ENCODE measurements around the gene TAF11. TPM values are rescaled to one million over a fixed set of nuclear protein-coding genes. Genes with fewer than 3 reads are reported as not detected.

Gene TAF11
- polyA plus RNA-seq, 2 donors: 20.3 to 24.3 TPM

DNA sequence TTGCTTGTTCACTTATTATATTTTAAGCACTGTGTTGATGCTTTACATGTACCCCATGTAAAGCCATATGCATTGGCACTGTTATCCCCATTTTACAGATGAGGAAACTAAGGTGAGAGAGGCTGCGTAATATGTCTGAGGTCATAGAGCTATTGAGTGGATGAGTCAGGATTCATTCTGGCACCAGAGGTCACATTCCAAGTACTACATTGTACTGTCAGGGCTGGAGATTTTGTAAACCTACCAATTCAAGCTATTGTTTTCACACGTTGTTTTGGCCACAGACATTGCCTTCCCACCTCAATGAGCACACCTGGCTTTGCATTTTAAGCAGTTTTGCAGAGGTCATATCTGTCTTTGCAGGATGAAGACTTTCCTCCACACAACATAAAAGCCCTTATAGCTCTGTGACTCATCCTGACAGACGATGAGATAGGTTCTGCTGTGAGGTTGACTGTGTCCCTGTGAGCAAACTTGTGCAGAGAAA, 34.4 kb upstream of the TAF11 start:
- WGBS, 2 donors: 50 to 64% methylated on average over 3 of the region's 3 CpGs
- Histone ChIP-seq H3K4me3 (ENCODE audit: low read depth in 1 of 2, low read length in 2 of 2) (no peak overlapping the region), H3K4me1 (ENCODE audit: control insufficient read depth in 2 of 2, insufficient read depth in 2 of 2, low read length in 1 of 2) (peaks cover 0 to 2% of the 10 kb centered on the region in 2 donors), H3K27me3 (ENCODE audit: control insufficient read depth in 1 of 2, insufficient read depth in 2 of 2, low read length in 2 of 2) (no peaks in the 10 kb centered on the region), H3K27ac (ENCODE audit: low read depth in 2 of 2, low read length in 1 of 2) (no peak overlapping the region), H3K36me3 (ENCODE audit: control insufficient read depth in 2 of 2, insufficient read depth in 2 of 2, low read length in 1 of 2) (no peaks in the 10 kb centered on the region), H3K9me3 (ENCODE audit: control insufficient read depth in 2 of 2, insufficient read depth in 1 of 2, low read depth in 1 of 2, low read length in 1 of 2) (no peaks in the 10 kb centered on the region)

DNA sequence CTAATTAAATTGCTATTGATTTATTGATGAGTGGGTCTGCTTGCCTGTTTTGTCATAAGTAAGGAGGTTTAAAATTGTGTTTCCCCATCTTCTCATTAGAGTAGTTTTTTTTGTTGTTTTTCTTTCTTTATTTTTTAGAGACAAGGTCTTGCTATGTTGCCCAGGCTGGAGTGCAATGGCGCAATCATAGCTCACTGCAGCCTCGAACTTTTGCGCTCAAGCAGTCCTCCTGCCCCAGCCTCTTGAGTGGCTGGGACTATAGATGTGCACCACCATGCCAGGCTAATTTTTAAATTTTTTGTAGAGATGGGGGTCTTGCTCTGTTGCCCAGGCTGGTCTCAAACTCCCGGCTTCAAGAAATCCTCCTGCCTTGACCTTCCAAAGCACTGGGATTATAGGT, 32.3 kb upstream of the TAF11 start:
- Histone ChIP-seq H3K4me3 (ENCODE audit: low read depth in 1 of 2, low read length in 2 of 2) (no peak overlapping the region), H3K27ac (ENCODE audit: low read depth in 2 of 2, low read length in 1 of 2) (no peak overlapping the region), H3K36me3 (ENCODE audit: control insufficient read depth in 2 of 2, insufficient read depth in 2 of 2, low read length in 1 of 2) (no peaks in the 10 kb centered on the region), H3K4me1 (ENCODE audit: control insufficient read depth in 2 of 2, insufficient read depth in 2 of 2, low read length in 1 of 2) (peaks cover 0 to 2% of the 10 kb centered on the region in 2 donors), H3K27me3 (ENCODE audit: control insufficient read depth in 1 of 2, insufficient read depth in 2 of 2, low read length in 2 of 2) (no peaks in the 10 kb centered on the region), H3K9me3 (ENCODE audit: control insufficient read depth in 2 of 2, insufficient read depth in 1 of 2, low read depth in 1 of 2, low read length in 1 of 2) (no peaks in the 10 kb centered on the region)
- WGBS, 2 donors: 91 to 98% methylated on average over 4 of the region's 4 CpGs

DNA sequence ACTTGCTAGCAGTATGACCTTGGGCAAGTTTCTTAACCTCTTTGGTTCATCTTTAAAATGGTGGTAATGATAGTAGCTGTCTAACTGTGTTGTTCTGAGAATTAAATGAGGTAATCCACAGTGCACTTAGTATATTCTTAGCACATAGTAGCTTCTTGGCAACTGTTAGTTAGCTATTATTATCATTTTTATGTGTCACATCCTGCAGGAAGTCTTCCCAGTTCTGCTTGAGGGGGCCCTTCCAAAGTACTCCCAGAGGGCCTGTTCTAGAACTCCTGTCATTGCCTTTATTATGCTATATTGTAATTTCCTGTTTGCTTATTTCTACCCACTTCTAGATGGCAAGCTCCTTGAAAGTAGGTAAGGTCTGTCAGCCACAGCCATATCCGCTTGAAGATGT, 31.8 kb upstream of the TAF11 start:
- Histone ChIP-seq H3K27me3 (ENCODE audit: control insufficient read depth in 1 of 2, insufficient read depth in 2 of 2, low read length in 2 of 2) (no peaks in the 10 kb centered on the region), H3K9me3 (ENCODE audit: control insufficient read depth in 2 of 2, insufficient read depth in 1 of 2, low read depth in 1 of 2, low read length in 1 of 2) (no peaks in the 10 kb centered on the region), H3K36me3 (ENCODE audit: control insufficient read depth in 2 of 2, insufficient read depth in 2 of 2, low read length in 1 of 2) (no peaks in the 10 kb centered on the region), H3K4me1 (ENCODE audit: control insufficient read depth in 2 of 2, insufficient read depth in 2 of 2, low read length in 1 of 2) (peaks cover 0 to 2% of the 10 kb centered on the region in 2 donors), H3K4me3 (ENCODE audit: low read depth in 1 of 2, low read length in 2 of 2) (no peak overlapping the region), H3K27ac (ENCODE audit: low read depth in 2 of 2, low read length in 1 of 2) (no peak overlapping the region)
- WGBS, 2 donors: 92 to 95% methylated on average over 1 of the region's 1 CpG

- Histone ChIP-seq H3K9me3 (ENCODE audit: control insufficient read depth in 2 of 2, insufficient read depth in 1 of 2, low read depth in 1 of 2, low read length in 1 of 2) (no peaks in the 10 kb centered on the region), H3K4me1 (ENCODE audit: control insufficient read depth in 2 of 2, insufficient read depth in 2 of 2, low read length in 1 of 2) (peaks cover 0 to 2% of the 10 kb centered on the region in 2 donors), H3K4me3 (ENCODE audit: low read depth in 1 of 2, low read length in 2 of 2) (no peak overlapping the region), H3K27ac (ENCODE audit: low read depth in 2 of 2, low read length in 1 of 2) (no peak overlapping the region), H3K27me3 (ENCODE audit: control insufficient read depth in 1 of 2, insufficient read depth in 2 of 2, low read length in 2 of 2) (no peaks in the 10 kb centered on the region), H3K36me3 (ENCODE audit: control insufficient read depth in 2 of 2, insufficient read depth in 2 of 2, low read length in 1 of 2) (no peaks in the 10 kb centered on the region)
- 89 to 91% methylated on average over 6 of the region's 6 CpGs for WGBS, 2 donors
These were observed 29.9 kb upstream of the TAF11 start for GRCh38 chr6:34917626-34918285.

DNA sequence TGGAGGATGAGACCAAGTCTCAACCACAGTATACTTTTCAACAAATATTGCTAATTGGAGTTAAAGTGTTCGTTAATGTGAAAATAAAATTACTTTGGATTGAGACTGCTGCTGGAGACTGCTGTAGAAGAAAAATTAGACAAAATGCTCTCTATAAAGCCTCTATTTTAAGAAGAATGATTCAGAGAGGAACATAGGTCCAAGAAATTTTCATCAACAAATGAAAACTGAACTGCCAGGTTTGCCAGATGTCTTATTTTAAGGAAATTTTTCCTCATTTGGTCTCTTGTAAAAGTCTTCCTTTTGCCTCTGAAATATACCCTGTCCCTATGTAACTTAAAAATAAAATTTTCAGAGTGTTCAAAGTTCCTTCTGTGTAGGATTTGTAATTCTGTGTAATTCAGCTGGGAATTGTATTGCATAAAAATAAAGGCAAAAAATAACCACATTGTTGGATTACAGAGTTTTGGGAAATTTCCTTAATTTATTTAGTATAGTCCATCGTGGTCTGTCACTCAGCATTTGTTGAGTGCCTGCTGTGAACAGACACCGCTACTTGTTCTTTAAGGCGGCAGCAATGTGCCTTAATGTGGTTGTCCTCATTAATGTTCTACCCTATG, 28.6 kb upstream of the TAF11 start:
- no peaks in the 10 kb centered on the region for H3K27me3 ChIP-seq (ENCODE audit: control insufficient read depth in 1 of 2, insufficient read depth in 2 of 2, low read length in 2 of 2)
- no peak overlapping the region for H3K4me3 ChIP-seq (ENCODE audit: low read depth in 1 of 2, low read length in 2 of 2)
- WGBS, 2 donors: 84 to 86% methylated on average over 4 of the region's 4 CpGs
- H3K4me1 ChIP-seq (ENCODE audit: control insufficient read depth in 2 of 2, insufficient read depth in 2 of 2, low read length in 1 of 2): peaks cover 0 to 2% of the 10 kb centered on the region in 2 donors
- no peaks in the 10 kb centered on the region for H3K9me3 ChIP-seq (ENCODE audit: control insufficient read depth in 2 of 2, insufficient read depth in 1 of 2, low read depth in 1 of 2, low read length in 1 of 2)
- H3K36me3 ChIP-seq (ENCODE audit: control insufficient read depth in 2 of 2, insufficient read depth in 2 of 2, low read length in 1 of 2): no peaks in the 10 kb centered on the region
- no peak overlapping the region for H3K27ac ChIP-seq (ENCODE audit: low read depth in 2 of 2, low read length in 1 of 2)

DNA sequence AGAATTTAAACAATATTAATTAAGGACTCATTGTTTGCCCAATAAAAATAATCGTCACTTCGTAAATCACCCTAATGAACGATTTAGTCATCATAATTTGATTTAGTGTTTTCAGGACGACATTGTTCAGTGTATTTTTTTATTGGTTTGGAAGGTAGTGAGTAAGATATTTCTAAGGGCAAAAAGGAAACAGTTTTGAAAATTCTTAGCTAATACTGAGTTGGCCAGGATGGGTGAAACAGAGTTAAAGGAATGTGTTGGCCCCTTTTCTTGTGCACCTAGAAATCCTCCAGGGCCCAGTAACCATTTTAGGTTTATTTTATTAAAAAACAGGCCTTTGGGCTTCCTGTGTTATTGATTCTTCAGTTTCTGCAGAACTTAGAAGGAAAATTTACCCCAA, 26.5 kb upstream of the TAF11 start:
- Histone ChIP-seq H3K4me3 (ENCODE audit: low read depth in 1 of 2, low read length in 2 of 2) (no peak overlapping the region), H3K4me1 (ENCODE audit: control insufficient read depth in 2 of 2, insufficient read depth in 2 of 2, low read length in 1 of 2) (peaks cover 0 to under 1% of the 10 kb centered on the region in 2 donors), H3K27me3 (ENCODE audit: control insufficient read depth in 1 of 2, insufficient read depth in 2 of 2, low read length in 2 of 2) (no peaks in the 10 kb centered on the region), H3K27ac (ENCODE audit: low read depth in 2 of 2, low read length in 1 of 2) (no peak overlapping the region), H3K9me3 (ENCODE audit: control insufficient read depth in 2 of 2, insufficient read depth in 1 of 2, low read depth in 1 of 2, low read length in 1 of 2) (no peaks in the 10 kb centered on the region), H3K36me3 (ENCODE audit: control insufficient read depth in 2 of 2, insufficient read depth in 2 of 2, low read length in 1 of 2) (no peaks in the 10 kb centered on the region)
- WGBS, 2 donors: 91 to 94% methylated on average over 4 of the region's 4 CpGs

DNA sequence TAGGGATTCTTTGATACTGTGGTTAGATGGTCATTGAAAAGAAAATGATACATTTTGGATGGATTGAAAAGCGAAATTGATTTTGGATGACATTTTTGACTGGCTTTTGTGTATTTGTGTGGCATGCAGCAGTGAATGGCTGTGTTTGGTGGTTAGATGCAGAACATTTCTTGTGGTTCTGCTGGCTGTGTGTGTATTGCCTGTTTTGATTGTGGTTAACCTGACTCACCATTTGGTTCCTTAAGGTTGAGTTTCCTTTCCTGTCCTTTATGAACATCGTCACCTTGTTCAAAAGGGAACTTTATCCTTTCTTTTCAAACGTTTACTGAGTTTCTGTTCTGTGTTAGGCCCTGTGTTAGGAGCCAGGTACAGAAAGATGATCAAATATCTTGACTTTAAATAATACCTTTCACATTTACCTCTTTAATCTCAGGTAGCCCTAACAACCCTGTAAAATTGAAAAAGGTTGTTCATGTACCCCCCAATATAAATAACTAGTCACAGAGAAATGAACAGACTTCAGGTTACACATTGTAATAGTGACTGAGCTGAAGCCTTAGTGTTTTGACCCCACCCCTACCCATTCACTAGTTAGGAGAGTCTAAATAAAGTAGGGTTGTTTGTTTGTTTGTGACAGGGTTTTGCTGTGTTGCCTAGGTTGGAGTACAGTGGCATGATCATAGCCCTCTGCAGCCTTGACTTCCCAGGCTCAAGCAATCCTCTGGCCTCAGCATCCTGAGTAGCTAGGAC, 25.0 kb upstream of the TAF11 start:
- Histone ChIP-seq H3K4me1 (ENCODE audit: control insufficient read depth in 2 of 2, insufficient read depth in 2 of 2, low read length in 1 of 2) (no peaks in the 10 kb centered on the region), H3K9me3 (ENCODE audit: control insufficient read depth in 2 of 2, insufficient read depth in 1 of 2, low read depth in 1 of 2, low read length in 1 of 2) (no peaks in the 10 kb centered on the region), H3K27me3 (ENCODE audit: control insufficient read depth in 1 of 2, insufficient read depth in 2 of 2, low read length in 2 of 2) (no peaks in the 10 kb centered on the region), H3K4me3 (ENCODE audit: low read depth in 1 of 2, low read length in 2 of 2) (no peak overlapping the region), H3K36me3 (ENCODE audit: control insufficient read depth in 2 of 2, insufficient read depth in 2 of 2, low read length in 1 of 2) (no peaks in the 10 kb centered on the region), H3K27ac (ENCODE audit: low read depth in 2 of 2, low read length in 1 of 2) (no peak overlapping the region)
- 65 to 72% methylated on average over 3 of the region's 3 CpGs for WGBS, 2 donors

- H3K9me3 ChIP-seq (ENCODE audit: control insufficient read depth in 2 of 2, insufficient read depth in 1 of 2, low read depth in 1 of 2, low read length in 1 of 2): no peaks in the 10 kb centered on the region
- no peak overlapping the region for H3K27ac ChIP-seq (ENCODE audit: low read depth in 2 of 2, low read length in 1 of 2)
- H3K4me1 ChIP-seq (ENCODE audit: control insufficient read depth in 2 of 2, insufficient read depth in 2 of 2, low read length in 1 of 2): no peaks in the 10 kb centered on the region
- H3K36me3 ChIP-seq (ENCODE audit: control insufficient read depth in 2 of 2, insufficient read depth in 2 of 2, low read length in 1 of 2): no peaks in the 10 kb centered on the region
- H3K4me3 ChIP-seq (ENCODE audit: low read depth in 1 of 2, low read length in 2 of 2): no peak overlapping the region
- WGBS, 2 donors: 90 to 92% methylated on average over 5 of the region's 5 CpGs
- H3K27me3 ChIP-seq (ENCODE audit: control insufficient read depth in 1 of 2, insufficient read depth in 2 of 2, low read length in 2 of 2): no peaks in the 10 kb centered on the region
These were observed 24.0 kb upstream of the TAF11 start for GRCh38 chr6:34911822-34912221.

- WGBS, 2 donors: 90 to 92% methylated on average over 6 of the region's 6 CpGs
- no peak overlapping the region for H3K4me3 ChIP-seq (ENCODE audit: low read depth in 1 of 2, low read length in 2 of 2)
These were observed 21.6 kb upstream of the TAF11 start for GRCh38 chr6:34909320-34909883.

More at GRCh38 chr6:34909320-34909883, 21.6 kb upstream of the TAF11 start:
- no peaks in the 10 kb centered on the region for H3K27me3 ChIP-seq (ENCODE audit: control insufficient read depth in 1 of 2, insufficient read depth in 2 of 2, low read length in 2 of 2)
- H3K9me3 ChIP-seq (ENCODE audit: control insufficient read depth in 2 of 2, insufficient read depth in 1 of 2, low read depth in 1 of 2, low read length in 1 of 2): no peaks in the 10 kb centered on the region
- no peak overlapping the region for H3K27ac ChIP-seq (ENCODE audit: low read depth in 2 of 2, low read length in 1 of 2)
- no peaks in the 10 kb centered on the region for H3K36me3 ChIP-seq (ENCODE audit: control insufficient read depth in 2 of 2, insufficient read depth in 2 of 2, low read length in 1 of 2)
- H3K4me1 ChIP-seq (ENCODE audit: control insufficient read depth in 2 of 2, insufficient read depth in 2 of 2, low read length in 1 of 2): no peaks in the 10 kb centered on the region

Data from esophagus (tissue), 2 donors.